Activated CD4-positive, alpha-beta T cell treated with anti-CD3 and anti-CD28 coated beads, Interleukin-2, Interleukin-6, amounts not matched to agents 100 ng/mL and 50 ng/mL, durations not matched to agents 16 hours and 8 hours (primary cell): ENCODE data around the gene TSPEAR.
A peak's percentile ranks its signal among the peaks of the same experiment; 100 is the strongest.
"Not testable (repeated sequence)": the region's sequence is repeated elsewhere in the genome, so short reads cannot be mapped to it uniquely, and the experiment has no call there.

ENCODE experiments used
- DNase-seq: peaks from one replicate; pipeline ENCODE4 v3.0.0-alpha.2; 2020

The TSPEAR gene

GRCh38 chr21:44701023-44701400 lies 10.4 kb downstream of the TSPEAR start:
- no peak for DNase-seq

- no peak for DNase-seq
Measured at GRCh38 chr21:44700101-44701022, 11.0 kb downstream of the TSPEAR start.

- no peak for DNase-seq
Measured at GRCh38 chr21:44699502-44700001, 11.8 kb downstream of the TSPEAR start.

- DNase-seq = no peak
Measured at GRCh38 chr21:44697811-44698734, 13.3 kb downstream of the TSPEAR start.

- DNase-seq = not testable (repeated sequence)
Measured at GRCh38 chr21:44697172-44697810, 14.1 kb downstream of the TSPEAR start, which contains the start of gene KRTAP10-12. Gene KRTAP10-12, plus strand, starts transcription at chr21:44697172. Its CDS starts 30 bp downstream, at chr21:44697202.

- DNase-seq = no peak
Measured at GRCh38 chr21:44696572-44696971, 14.8 kb downstream of the TSPEAR start.

GRCh38 chr21:44695641-44696040 lies 15.7 kb downstream of the TSPEAR start:
- DNase-seq = no peak

GRCh38 chr21:44695184-44695583 lies 16.2 kb downstream of the TSPEAR start:
- DNase-seq = no peak

GRCh38 chr21:44694776-44695175 lies 16.6 kb downstream of the TSPEAR start:
- no peak for DNase-seq

- no peak for DNase-seq
Measured at GRCh38 chr21:44692798-44693512, 18.4 kb downstream of the TSPEAR start.

- no peak for DNase-seq
Measured at GRCh38 chr21:44691686-44692085, 19.7 kb downstream of the TSPEAR start.

- DNase-seq = not testable (repeated sequence)
Measured at GRCh38 chr21:44689740-44690139, 21.6 kb downstream of the TSPEAR start.

- no peak for DNase-seq
Measured at GRCh38 chr21:44687671-44688070, 23.7 kb downstream of the TSPEAR start.

GRCh38 chr21:44686843-44687561 lies 24.4 kb downstream of the TSPEAR start:
- DNase-seq = no peak

GRCh38 chr21:44686000-44686781 lies 25.2 kb downstream of the TSPEAR start:
- DNase-seq = peak; percentile 27

- not testable (repeated sequence) for DNase-seq
Measured at GRCh38 chr21:44685050-44685449, 26.3 kb downstream of the TSPEAR start.

- DNase-seq = no peak
Measured at GRCh38 chr21:44684483-44684882, 26.9 kb downstream of the TSPEAR start.

GRCh38 chr21:44684077-44684476 lies 27.3 kb downstream of the TSPEAR start:
- DNase-seq = no peak

GRCh38 chr21:44682580-44683151 lies 28.7 kb downstream of the TSPEAR start:
- DNase-seq = no peak
